HEK293T (cell line): ENCODE data around the gene CLDN9.

Source experiments
- CTCF ChIA-PET: fragments of 350-600 bp; formaldehyde crosslinking; extraction: SDS; loops from one replicate; lab custom pipeline; 2021; ENCODE audit warnings: antibody characterized with exemption, inconsistent platforms; lab: Yijun Ruan, JAX
- POLR2A ChIA-PET: fragments of 350-600 bp; formaldehyde crosslinking; extraction: SDS; loops from one replicate; lab custom pipeline; 2020; ENCODE audit warnings: antibody characterized with exemption, inconsistent platforms; lab: Yijun Ruan, JAX
- DNase-seq: peaks from one replicate; pipeline ENCODE4 v3.0.0; 2012; ENCODE audit warnings: mixed read lengths; ENCODE audit errors: extremely low spot score
- ARNT ChIP-seq: fragments of 450-650 bp; IDR thresholded peaks from 2 replicates; pipeline ENCODE4 v1.6.1; 2017; ENCODE audit warnings: mild to moderate bottlenecking
- BHLHE40 ChIP-seq: fragments of 450-650 bp; IDR thresholded peaks from 2 replicates; pipeline ENCODE4 v1.6.1; 2016; ENCODE audit warnings: mild to moderate bottlenecking, moderate library complexity, borderline replicate concordance
- CTBP1 ChIP-seq: fragments of 450-650 bp; IDR thresholded peaks from 2 replicates; pipeline ENCODE4 v1.6.1; 2016; ENCODE audit warnings: borderline replicate concordance
- ELF4 ChIP-seq: fragments of 450-650 bp; IDR thresholded peaks from 2 replicates; pipeline ENCODE4 v1.6.1; 2017; ENCODE audit warnings: antibody characterized with exemption
- FOXA1 ChIP-seq: fragments of 450-650 bp; IDR thresholded peaks from 2 replicates; pipeline ENCODE4 v1.6.1; 2016; ENCODE audit warnings: mild to moderate bottlenecking
- FOXK2 ChIP-seq: fragments of 450-650 bp; IDR thresholded peaks from 2 replicates; pipeline ENCODE4 v1.6.1; 2016; ENCODE audit warnings: mild to moderate bottlenecking
- FOXM1 ChIP-seq: fragments of 450-650 bp; IDR thresholded peaks from 2 replicates; pipeline ENCODE4 v1.6.1; 2017; ENCODE audit warnings: mild to moderate bottlenecking, borderline replicate concordance
- HDGF ChIP-seq: fragments of 450-650 bp; IDR thresholded peaks from 2 replicates; pipeline ENCODE4 v1.6.1; 2017; ENCODE audit warnings: antibody characterized with exemption, borderline replicate concordance
- L3MBTL2 ChIP-seq: fragments of 450-650 bp; conservative IDR thresholded peaks from 2 replicates; pipeline ENCODE4 v1.6.1; 2016; ENCODE audit warnings: mild to moderate bottlenecking
- LEF1 ChIP-seq: fragments of 450-650 bp; IDR thresholded peaks from 2 replicates; pipeline ENCODE4 v1.6.1; 2017; ENCODE audit warnings: mild to moderate bottlenecking, borderline replicate concordance
- NFRKB ChIP-seq: fragments of 450-650 bp; IDR thresholded peaks from 2 replicates; pipeline ENCODE4 v1.6.1; 2016; ENCODE audit warnings: mild to moderate bottlenecking, moderate library complexity
- PKNOX1 ChIP-seq: fragments of 450-650 bp; IDR thresholded peaks from 2 replicates; pipeline ENCODE4 v1.6.1; 2016
- SP1 ChIP-seq: fragments of 450-650 bp; IDR thresholded peaks from 2 replicates; pipeline ENCODE4 v1.6.1; 2017
- SUZ12 ChIP-seq: fragments of 450-650 bp; IDR thresholded peaks from 2 replicates; pipeline ENCODE4 v1.6.1; 2016; ENCODE audit warnings: mild to moderate bottlenecking
- TARDBP ChIP-seq: fragments of 450-650 bp; IDR thresholded peaks from 2 replicates; pipeline ENCODE4 v1.6.1; 2016
- ZNF384 ChIP-seq: fragments of 450-650 bp; IDR thresholded peaks from 2 replicates; pipeline ENCODE4 v1.6.1; 2016

The CLDN9 gene

DNA sequence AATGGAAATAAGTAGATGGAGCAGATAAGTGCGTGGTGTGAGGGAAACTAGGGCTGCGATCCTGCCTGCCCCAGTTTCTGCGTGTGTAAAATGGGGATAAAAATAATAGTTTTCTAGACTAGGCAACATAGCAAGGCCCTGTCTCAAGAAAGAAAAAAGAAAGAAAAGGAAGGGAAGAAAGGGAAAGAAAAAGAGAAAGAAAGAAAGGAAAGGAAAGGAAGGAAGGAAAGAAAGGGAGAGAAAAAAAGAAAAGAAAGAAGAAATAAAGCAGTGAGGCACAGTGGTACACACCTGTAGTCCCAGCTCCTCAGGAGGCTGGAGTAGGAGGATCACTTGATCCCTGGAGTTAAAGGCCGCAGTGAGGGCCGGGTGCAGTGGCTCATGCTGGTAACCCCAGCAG is 30.3 kb upstream of the CLDN9 start:
- ChIA-PET POLR2A (interaction anchor here (1.1 to 3.5 kb wide), 2 partner anchors 17 to 31 kb away, joined by 3 to 30 read pairs; partner anchors contain the start of gene KREMEN2), CTCF (interaction anchor here (0.7 kb wide), 1 partner anchor 11 kb away, joined by 4 read pairs; no protein-coding TSS in a partner anchor)
- no peak for DNase-seq
- no peak for TF ChIP-seq LEF1
- TF ChIP-seq L3MBTL2: no peak
- no peak for TF ChIP-seq SP1

DNA sequence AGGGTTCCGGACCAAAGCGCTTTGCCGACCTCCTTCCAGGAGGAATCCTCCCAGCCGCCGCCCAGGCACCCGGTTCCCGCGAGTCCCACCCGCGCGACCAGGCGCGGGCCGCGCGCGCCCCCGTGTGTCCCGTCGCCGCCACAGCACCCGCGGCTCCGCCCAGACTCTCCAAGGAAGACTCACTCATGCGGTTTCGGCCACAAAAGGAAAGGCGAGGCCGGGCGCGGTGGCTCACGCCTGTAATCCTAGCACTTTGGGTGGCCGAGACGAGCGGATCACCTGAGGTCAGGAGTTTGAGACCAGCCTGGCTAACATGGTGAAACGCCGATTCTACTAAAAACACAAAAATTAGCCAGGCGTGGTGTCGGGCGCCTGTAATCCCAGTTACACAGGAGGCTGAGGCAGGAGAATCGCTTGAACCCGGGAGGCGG is 29.0 kb upstream of the CLDN9 start:
- TF ChIP-seq ELF4 (no peak), L3MBTL2 (peak; percentile 74)
- ChIA-PET CTCF (interaction anchor here (0.6 kb wide), 1 partner anchor 44 kb away, joined by 3 read pairs; no protein-coding TSS in a partner anchor), POLR2A (no interaction called here)
- DNase-seq: peak; percentile 91

DNA sequence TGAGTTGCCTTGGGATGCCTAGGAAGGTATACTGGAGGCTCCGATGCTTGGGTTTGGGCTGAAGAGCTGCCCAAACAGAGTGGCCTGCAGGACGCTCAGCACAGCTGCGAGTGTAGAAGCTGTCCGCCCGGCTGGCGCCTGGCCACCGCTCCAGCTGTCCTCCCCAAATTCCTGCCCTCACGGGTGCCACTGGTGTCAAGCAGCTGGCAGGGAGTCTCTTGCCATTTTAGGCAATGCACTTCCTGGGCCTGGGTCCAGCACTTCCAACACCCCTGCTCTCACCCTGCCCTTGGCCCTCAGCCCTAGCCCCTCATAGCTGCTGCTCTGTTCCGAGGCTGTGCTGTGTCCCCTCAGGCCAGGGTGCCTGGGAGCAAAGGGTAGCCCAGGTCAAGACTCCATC is 27.3 kb upstream of the CLDN9 start:
- POLR2A ChIA-PET: no interaction called here
- TF ChIP-seq FOXM1: no peak
- TF ChIP-seq BHLHE40: no peak
- TF ChIP-seq SP1: no peak
- no peak for DNase-seq
- CTCF ChIA-PET: no interaction called here

GRCh38 chr16:2985893-2986355 is 26.8 kb upstream of the CLDN9 start:
- DNase-seq: no peak
- no peak for TF ChIP-seq FOXM1
- TF ChIP-seq BHLHE40: no peak
- no peak for TF ChIP-seq ELF4
- TF ChIP-seq FOXA1: no peak
- TF ChIP-seq CTBP1: no peak
- no peak for TF ChIP-seq NFRKB
- TF ChIP-seq L3MBTL2: no peak
- TF ChIP-seq ARNT: no peak
- no peak for TF ChIP-seq SP1
- TF ChIP-seq PKNOX1: no peak
- TF ChIP-seq SUZ12: no peak
- TF ChIP-seq TARDBP: no peak
- no peak for TF ChIP-seq HDGF
- no peak for TF ChIP-seq ZNF384
- POLR2A ChIA-PET: no interaction called here
- CTCF ChIA-PET: no interaction called here

- POLR2A ChIA-PET: no interaction called here
- no peak for DNase-seq
- CTCF ChIA-PET: interaction anchor here (1.1 kb wide), 1 partner anchor 32 kb away, joined by 3 read pairs; no protein-coding TSS in a partner anchor
- TF ChIP-seq TARDBP (no peak), LEF1 (no peak), NFRKB (no peak), HDGF (no peak), BHLHE40 (no peak), FOXA1 (no peak), CTBP1 (no peak), SUZ12 (no peak), ELF4 (no peak), ZNF384 (no peak), SP1 (no peak), ARNT (no peak), PKNOX1 (no peak)
Observed at GRCh38 chr16:2986623-2987188, 26.0 kb upstream of the CLDN9 start.

- ChIA-PET POLR2A (interaction anchor here (1.2 kb wide), 1 partner anchor 147 kb away, joined by 3 read pairs; the partner anchor contains the start of gene ZNF213), CTCF (interaction anchor here (1.1 kb wide), 1 partner anchor 31 kb away, joined by 3 read pairs; no protein-coding TSS in a partner anchor)
- DNase-seq: no peak
- TF ChIP-seq ELF4 (no peak), CTBP1 (no peak), ZNF384 (no peak), PKNOX1 (no peak), FOXK2 (no peak)
Observed at GRCh38 chr16:2987286-2987685, 25.4 kb upstream of the CLDN9 start.

DNA sequence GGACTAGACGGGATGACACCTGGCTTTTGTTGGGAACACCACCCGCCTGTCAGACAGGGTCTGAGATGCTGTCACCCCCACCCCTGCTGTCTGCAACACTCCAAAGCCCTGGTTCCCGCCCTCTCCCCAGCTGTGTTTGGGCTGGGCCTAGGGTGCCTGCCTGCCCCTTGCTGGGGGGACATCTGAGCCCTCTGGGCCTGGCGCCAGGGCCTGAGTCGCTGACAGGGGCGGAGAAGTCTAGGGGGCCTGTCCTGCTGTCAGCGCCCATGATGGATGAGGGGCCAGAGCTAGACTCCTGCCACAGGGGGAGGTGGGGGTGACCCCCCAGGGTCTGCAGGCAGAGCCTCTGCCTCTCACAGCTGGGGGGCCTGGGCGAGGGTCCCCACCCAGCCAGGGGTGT is 24.9 kb upstream of the CLDN9 start:
- POLR2A ChIA-PET: interaction anchor here (1.2 kb wide), 1 partner anchor 147 kb away, joined by 3 read pairs; the partner anchor contains the start of gene ZNF213
- peak; percentile 74 for TF ChIP-seq PKNOX1
- TF ChIP-seq L3MBTL2: no peak
- DNase-seq: no peak
- CTCF ChIA-PET: interaction anchor here (1.1 kb wide), 1 partner anchor 31 kb away, joined by 3 read pairs; no protein-coding TSS in a partner anchor
